Body of pancreas (tissue), 4 donors: ENCODE data around the gene ANTXR1.

Experiments used
- POLR2A ChIP-seq, 3 donors: fragments of 450-650 bp; IDR thresholded peaks; one replicate each; pipeline ENCODE4 v1.6.1; 2016; ENCODE audit warnings: antibody characterized with exemption in 3 of 3, mild to moderate bottlenecking in 2 of 3
- TF ChIP-seq, protein P1 (sequence below), 7 experiments: fragments of 450-650 bp in 4 of 7; fragments of 200-600 bp in 3 of 7; sonication (generic) in 3 of 7; IDR thresholded peaks; one replicate each; pipeline ENCODE4 v1.5.1; 2016 to 2019; ENCODE audit warnings: antibody characterized with exemption in 7 of 7

DNA sequence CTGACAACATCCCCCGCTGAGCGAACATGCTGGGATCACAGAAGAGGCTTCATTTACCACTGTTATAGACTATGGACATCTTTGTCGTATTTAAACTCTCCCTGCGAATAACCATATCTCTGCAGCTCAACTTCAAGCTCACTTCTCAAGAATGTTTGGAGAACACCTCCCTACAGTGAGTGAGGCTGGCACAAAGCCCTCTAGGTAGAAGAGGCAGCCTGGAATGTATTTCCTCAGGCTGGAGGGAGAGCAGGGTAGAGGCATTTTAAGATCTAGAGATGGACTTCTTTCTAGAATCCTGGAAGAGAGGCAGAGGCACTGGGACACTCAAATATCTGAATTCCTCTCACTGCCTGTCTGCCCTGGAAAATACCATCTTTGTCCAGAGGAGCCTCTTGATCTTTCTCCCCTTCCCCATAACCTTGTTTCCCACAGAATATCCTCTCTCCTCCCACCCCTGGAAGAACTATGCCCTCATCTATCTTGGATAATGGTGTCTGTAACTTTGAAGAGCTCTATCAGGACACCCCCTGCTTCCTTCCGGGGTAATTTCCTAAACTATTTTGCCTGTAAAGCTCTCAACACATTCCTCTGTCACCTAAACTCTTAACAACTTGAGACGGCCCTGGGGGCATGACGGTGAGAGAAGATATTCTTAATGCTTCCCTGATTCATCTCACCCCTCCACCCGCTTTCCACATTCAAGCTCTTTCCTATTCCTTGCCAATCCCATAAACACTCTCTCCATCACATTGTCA lies 2.4 kb upstream of the ANTXR1 start:
- TF ChIP-seq, protein P1, sequence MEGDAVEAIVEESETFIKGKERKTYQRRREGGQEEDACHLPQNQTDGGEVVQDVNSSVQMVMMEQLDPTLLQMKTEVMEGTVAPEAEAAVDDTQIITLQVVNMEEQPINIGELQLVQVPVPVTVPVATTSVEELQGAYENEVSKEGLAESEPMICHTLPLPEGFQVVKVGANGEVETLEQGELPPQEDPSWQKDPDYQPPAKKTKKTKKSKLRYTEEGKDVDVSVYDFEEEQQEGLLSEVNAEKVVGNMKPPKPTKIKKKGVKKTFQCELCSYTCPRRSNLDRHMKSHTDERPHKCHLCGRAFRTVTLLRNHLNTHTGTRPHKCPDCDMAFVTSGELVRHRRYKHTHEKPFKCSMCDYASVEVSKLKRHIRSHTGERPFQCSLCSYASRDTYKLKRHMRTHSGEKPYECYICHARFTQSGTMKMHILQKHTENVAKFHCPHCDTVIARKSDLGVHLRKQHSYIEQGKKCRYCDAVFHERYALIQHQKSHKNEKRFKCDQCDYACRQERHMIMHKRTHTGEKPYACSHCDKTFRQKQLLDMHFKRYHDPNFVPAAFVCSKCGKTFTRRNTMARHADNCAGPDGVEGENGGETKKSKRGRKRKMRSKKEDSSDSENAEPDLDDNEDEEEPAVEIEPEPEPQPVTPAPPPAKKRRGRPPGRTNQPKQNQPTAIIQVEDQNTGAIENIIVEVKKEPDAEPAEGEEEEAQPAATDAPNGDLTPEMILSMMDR (IDR thresholded peaks at IDR 0.05), result no peak
- no peak for TF ChIP-seq POLR2A (IDR thresholded peaks at IDR 0.05)
